MM.1S (cell line): ENCODE data around the gene CLCN7.

Experiments used
- DNase-seq: peaks from one replicate; pipeline ENCODE4 v3.0.0-alpha.2; 2015
- H2AFZ ChIP-seq: fragments of 300-600 bp; sonication (generic); 2 replicates; pipeline ENCODE4 v1.6.0; 2016; ENCODE audit warnings: antibody characterized with exemption, low read length
- H3F3A ChIP-seq: fragments of 300-600 bp; sonication (generic); 2 replicates; pipeline ENCODE4 v1.6.1; 2016; ENCODE audit warnings: mild to moderate bottlenecking, antibody characterized with exemption, low read length, moderate library complexity, mixed read lengths; ENCODE audit not compliant: insufficient read depth
- H3K27ac ChIP-seq: fragments of 300-600 bp; sonication (generic); 2 replicates; pipeline ENCODE4 v1.5.1; 2016; ENCODE audit warnings: mild to moderate bottlenecking, low read length
- H3K27me3 ChIP-seq: fragments of 300-600 bp; sonication (generic); replicated peaks from 2 replicates; pipeline ENCODE4 v1.6.0; 2016; ENCODE audit warnings: low read length; ENCODE audit not compliant: insufficient read depth
- H3K36me3 ChIP-seq: fragments of 300-600 bp; sonication (generic); replicated peaks from 2 replicates; pipeline ENCODE4 v1.6.1; 2016; ENCODE audit warnings: mild to moderate bottlenecking, low read length, mixed read lengths; ENCODE audit not compliant: insufficient read depth
- H3K4me1 ChIP-seq: fragments of 300-600 bp; sonication (generic); 2 replicates; pipeline ENCODE4 v1.6.1; 2016; ENCODE audit warnings: low read length, mixed read lengths
- H3K4me2 ChIP-seq: fragments of 300-600 bp; sonication (generic); 2 replicates; pipeline ENCODE4 v1.6.0; 2016; ENCODE audit warnings: low read depth, low read length
- H3K4me3 ChIP-seq: fragments of 300-600 bp; sonication (generic); 2 replicates; pipeline ENCODE4 v1.5.1; 2016; ENCODE audit warnings: low read length, mixed read lengths
- H3K79me2 ChIP-seq: fragments of 300-600 bp; sonication (generic); 2 replicates; pipeline ENCODE4 v1.6.1; 2016; ENCODE audit warnings: mixed run types, low read length, mixed read lengths
- H3K9ac ChIP-seq: fragments of 300-600 bp; sonication (generic); 2 replicates; pipeline ENCODE4 v1.6.1; 2016; ENCODE audit warnings: low read length, mixed read lengths
- H3K9me2 ChIP-seq: fragments of 300-600 bp; sonication (generic); replicated peaks from 2 replicates; pipeline ENCODE4 v1.6.1; 2016; ENCODE audit warnings: mild to moderate bottlenecking, low read length, mixed read lengths; ENCODE audit not compliant: insufficient read depth
- H3K9me3 ChIP-seq: fragments of 300-600 bp; sonication (generic); replicated peaks from 2 replicates; pipeline ENCODE4 v1.6.1; 2016; ENCODE audit warnings: mild to moderate bottlenecking, low read length, mixed read lengths; ENCODE audit not compliant: insufficient read depth
- H4K20me1 ChIP-seq: fragments of 300-600 bp; sonication (generic); 2 replicates; pipeline ENCODE4 v1.6.1; 2016; ENCODE audit warnings: mild to moderate bottlenecking, low read length, moderate library complexity, mixed read lengths; ENCODE audit not compliant: insufficient read depth
- CTCF ChIP-seq: fragments of 300-600 bp; sonication (generic); IDR thresholded peaks from 2 replicates; pipeline ENCODE4 v1.5.1; 2016; ENCODE audit warnings: antibody characterized with exemption, low read length, mixed read lengths
- EZH2 ChIP-seq: fragments of 300-600 bp; sonication (generic); optimal IDR thresholded peaks from 2 replicates; pipeline ENCODE3; 2017; ENCODE audit warnings: low read depth, mild to moderate bottlenecking, antibody characterized with exemption, low read length, mixed read lengths
- EZH2phosphoT487 ChIP-seq: fragments of 300-600 bp; sonication (generic); IDR thresholded peaks from 2 replicates; pipeline ENCODE4 v1.6.1; 2018; ENCODE audit warnings: antibody characterized with exemption, low read length

The CLCN7 gene

GRCh38 chr16:1452530-1452929 is 22.3 kb downstream of the CLCN7 start:
- Histone ChIP-seq H3K9ac (no peak overlapping the region), H3K36me3 (no peaks in the 10 kb centered on the region), H3K4me3 (no peak overlapping the region), H2AFZ (no peak overlapping the region), H4K20me1 (no peaks in the 10 kb centered on the region), H3K4me2 (no peak overlapping the region), H3K27me3 (no peaks in the 10 kb centered on the region), H3F3A (no peaks in the 10 kb centered on the region), H3K9me2 (no peaks in the 10 kb centered on the region), H3K4me1 (no peaks in the 10 kb centered on the region), H3K9me3 (no peaks in the 10 kb centered on the region), H3K27ac (no peak overlapping the region), H3K79me2 (no peaks in the 10 kb centered on the region)
- no peak for DNase-seq
- TF ChIP-seq CTCF (no peak), EZH2 (no peak), EZH2phosphoT487 (no peak)

GRCh38 chr16:1451702-1452392 is 23.0 kb downstream of the CLCN7 start:
- H3F3A ChIP-seq = no peaks in the 10 kb centered on the region
- H3K27ac ChIP-seq = no peak overlapping the region
- no peaks in the 10 kb centered on the region for H3K4me1 ChIP-seq
- no peak for DNase-seq
- no peak overlapping the region for H3K4me3 ChIP-seq
- H3K9ac ChIP-seq = no peak overlapping the region
- H3K9me3 ChIP-seq = no peaks in the 10 kb centered on the region
- H4K20me1 ChIP-seq = no peaks in the 10 kb centered on the region
- no peak overlapping the region for H2AFZ ChIP-seq
- no peaks in the 10 kb centered on the region for H3K36me3 ChIP-seq
- no peak overlapping the region for H3K4me2 ChIP-seq
- no peaks in the 10 kb centered on the region for H3K9me2 ChIP-seq
- H3K79me2 ChIP-seq = no peaks in the 10 kb centered on the region
- no peaks in the 10 kb centered on the region for H3K27me3 ChIP-seq
- TF ChIP-seq CTCF = no peak
- no peak for TF ChIP-seq EZH2
- no peak for TF ChIP-seq EZH2phosphoT487

- H3K79me2 ChIP-seq = no peaks in the 10 kb centered on the region
These were observed 24.0 kb downstream of the CLCN7 start for GRCh38 chr16:1450841-1451240.

More at GRCh38 chr16:1450841-1451240, 24.0 kb downstream of the CLCN7 start:
- Histone ChIP-seq H3K36me3 (no peaks in the 10 kb centered on the region), H3K27me3 (no peaks in the 10 kb centered on the region), H4K20me1 (no peaks in the 10 kb centered on the region), H2AFZ (no peak overlapping the region), H3K4me2 (no peak overlapping the region), H3K9ac (no peak overlapping the region), H3K9me3 (no peaks in the 10 kb centered on the region), H3K4me3 (no peak overlapping the region), H3K4me1 (no peaks in the 10 kb centered on the region), H3F3A (no peaks in the 10 kb centered on the region), H3K9me2 (no peaks in the 10 kb centered on the region), H3K27ac (no peak overlapping the region)
- DNase-seq = no peak
- TF ChIP-seq EZH2phosphoT487 = no peak
- no peak for TF ChIP-seq CTCF
- TF ChIP-seq EZH2 = no peak
